Stimulated activated CD4-positive, alpha-beta T cell treated with anti-CD3 and anti-CD28 coated beads, TNF-alpha, amount 100 ng/mL, for 48 hours (primary cell): ENCODE results near the gene VEZF1.
A peak's percentile ranks its signal among the peaks of the same experiment; 100 is the strongest.

ENCODE experiments used
- DNase-seq, 3 donors: peaks; one replicate each; pipeline ENCODE4 v3.0.0-alpha.2; 2020; ENCODE audit warnings: low read depth in 3 of 3

VEZF1 gene

DNA sequence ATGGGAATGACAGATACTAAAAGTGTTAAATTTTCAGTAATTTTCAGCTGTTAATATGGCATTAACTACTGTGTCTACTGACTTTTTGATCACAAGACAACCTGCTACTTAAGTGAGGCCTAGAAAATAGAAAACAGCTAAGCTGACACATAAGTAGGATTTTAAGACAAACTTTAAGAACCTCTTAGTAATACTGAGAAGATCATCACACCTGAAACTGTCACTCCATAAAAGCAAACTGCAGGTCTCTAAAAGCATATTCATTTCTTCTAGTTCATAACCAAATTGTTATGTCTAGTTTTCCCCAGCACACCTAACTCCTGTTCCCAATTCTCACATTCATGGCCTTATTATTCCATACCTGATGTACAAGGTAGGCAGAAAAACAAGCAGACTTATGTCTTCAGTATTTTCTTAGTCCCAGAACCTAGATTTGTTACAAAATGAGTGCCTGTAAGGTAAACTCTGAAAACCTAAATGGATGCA, 11.0 kb upstream of the VEZF1 start:
- no peak for DNase-seq

DNA sequence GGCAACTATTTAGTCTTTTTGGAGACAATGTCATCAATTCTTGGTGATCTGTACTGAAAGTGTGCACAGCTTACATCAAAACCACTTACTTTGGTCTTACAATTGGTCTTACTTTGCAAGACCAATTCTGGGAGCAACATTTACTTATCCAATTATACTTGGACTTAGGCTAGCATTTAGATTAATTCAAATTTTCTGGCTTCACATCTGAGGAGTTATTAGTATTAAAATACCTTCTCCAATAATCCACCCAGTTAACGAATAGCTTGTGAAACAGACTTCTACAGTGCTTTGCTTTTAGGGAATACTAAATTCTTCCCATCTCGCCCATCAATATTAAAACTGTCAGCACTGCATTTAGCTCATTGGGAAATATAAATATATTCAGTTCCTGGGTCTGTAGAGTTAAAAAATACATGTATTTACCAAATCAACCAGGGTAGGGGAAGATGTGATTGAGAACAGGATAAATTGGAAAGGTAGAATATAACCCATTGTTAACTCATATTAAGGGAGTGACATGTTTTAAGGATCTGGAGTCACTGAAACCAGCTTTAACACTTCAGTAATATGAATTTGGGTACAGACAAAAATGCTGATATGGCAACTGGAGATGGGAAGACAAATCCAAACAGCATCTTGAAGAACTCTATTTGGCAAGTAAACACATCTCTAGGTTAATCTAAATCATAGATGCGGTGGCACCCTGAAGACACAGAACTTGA, 9.2 kb upstream of the VEZF1 start:
- DNase-seq = no peak

- DNase-seq = peak in 2 of 3 donors; percentile 36 to 41
Measured at GRCh38 chr17:57995076-57995956, 7.3 kb upstream of the VEZF1 start.

GRCh38 chr17:57994436-57994835, 6.4 kb upstream of the VEZF1 start:
- DNase-seq = no peak

GRCh38 chr17:57993471-57994365, 5.7 kb upstream of the VEZF1 start:
- no peak for DNase-seq

DNA sequence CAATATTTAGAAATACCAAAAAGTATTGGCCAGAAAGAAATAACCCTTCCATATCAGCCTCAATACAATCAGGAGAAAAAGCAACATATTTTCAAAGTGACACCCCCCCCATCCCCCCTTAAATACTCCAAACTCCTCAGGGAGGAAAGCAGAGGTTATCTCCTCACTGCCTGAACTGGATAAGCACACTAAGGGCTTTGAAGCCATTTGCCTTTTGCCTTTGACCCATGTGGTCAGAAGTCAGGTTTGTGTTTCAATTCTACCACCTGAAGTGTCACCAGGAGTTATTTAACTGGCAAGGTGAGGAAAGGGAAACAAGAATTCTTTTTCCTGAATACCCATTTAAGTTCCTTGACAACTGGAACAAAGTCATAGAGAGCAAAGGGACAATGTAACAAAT, 3.5 kb upstream of the VEZF1 start:
- no peak for DNase-seq

GRCh38 chr17:57990037-57990436, 2.0 kb upstream of the VEZF1 start:
- DNase-seq = no peak

DNA sequence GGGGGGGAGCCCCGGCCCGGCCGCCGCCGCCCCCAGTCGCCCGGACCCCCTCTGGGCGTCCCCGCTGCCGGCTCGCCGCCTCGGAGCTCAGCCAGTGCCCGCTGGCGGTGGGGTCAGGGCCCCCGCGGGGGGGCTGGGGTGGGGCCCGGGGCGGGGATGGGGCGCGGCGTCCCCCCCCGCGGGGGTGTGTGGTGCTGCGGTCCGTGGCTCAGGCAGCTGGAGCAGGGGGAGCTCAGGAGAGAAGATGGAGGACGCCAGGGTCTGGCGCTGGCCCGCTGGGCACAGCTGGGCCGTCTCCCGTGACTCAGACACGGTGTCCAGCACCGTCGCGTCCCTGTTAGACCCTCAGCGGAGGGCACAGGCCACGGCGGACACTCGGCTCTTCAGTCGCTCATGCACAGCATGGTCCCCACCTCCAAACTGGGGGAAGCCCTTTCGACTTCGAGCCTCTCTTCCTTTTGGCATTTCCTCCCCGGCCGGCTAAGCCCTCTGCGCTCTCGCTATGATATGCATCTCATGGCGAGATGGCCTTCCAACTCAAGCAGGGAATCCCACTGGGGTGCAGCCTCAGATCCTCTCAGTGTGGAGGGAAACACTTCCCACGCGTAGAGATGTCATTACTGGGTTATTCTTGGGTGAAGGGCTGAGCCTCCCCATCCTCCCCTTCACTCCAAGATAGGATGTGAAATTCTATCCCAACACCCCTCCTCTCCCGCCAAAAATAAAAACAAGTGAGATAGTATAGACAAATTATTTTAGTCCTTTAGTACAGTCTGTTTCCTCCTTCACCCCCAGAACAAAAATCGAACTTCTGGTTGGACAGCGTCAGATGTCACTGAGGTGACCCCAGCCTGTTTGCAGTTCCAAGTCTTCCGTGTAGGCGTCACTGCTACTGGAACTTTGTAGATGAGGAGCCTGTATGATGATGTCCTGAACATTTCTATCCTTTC, 522 bp upstream of the VEZF1 start:
- peak in 2 of 3 donors; percentile 41 to 56 for DNase-seq

DNA sequence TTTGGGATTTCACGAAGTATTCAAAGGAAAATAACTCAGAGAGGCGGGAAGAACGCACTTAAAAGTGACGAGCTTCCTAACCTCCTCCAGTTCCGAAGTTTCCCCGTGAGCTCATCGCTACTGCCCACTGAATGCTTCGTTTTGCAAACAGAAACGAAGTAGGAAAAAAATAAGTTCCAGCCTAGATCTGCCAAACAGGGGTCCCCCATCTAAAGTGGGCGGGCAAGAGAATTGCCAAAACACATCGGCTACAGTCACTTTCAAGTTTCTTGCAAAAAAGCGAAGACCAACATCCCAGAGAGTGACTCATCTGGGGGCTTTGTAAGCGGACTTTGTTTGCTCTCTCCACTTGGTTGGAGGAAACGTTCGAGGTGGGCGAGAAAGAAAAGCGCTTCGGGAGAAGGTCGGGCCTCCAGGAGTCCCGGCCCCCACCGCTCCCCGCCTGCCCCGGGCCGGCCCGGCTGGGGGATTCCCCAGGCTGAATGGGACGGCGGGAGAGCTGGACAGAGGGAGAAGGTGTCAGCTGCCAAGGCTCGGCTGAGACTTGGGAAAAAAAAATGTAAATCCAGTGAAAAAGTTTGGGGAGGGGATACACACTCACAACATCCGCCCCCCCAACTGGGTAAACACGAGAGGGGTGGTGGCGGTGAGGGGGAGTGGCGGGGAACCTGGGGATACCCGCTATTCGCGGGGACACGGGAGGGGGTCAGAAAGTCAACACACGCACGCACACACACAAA, 1.0 kb downstream of the VEZF1 start:
- DNase-seq = no peak

GRCh38 chr17:57985675-57985974, 2.4 kb downstream of the VEZF1 start:
- no peak for DNase-seq

- DNase-seq = no peak
Measured at GRCh38 chr17:57984936-57985674, 2.9 kb downstream of the VEZF1 start.

DNA sequence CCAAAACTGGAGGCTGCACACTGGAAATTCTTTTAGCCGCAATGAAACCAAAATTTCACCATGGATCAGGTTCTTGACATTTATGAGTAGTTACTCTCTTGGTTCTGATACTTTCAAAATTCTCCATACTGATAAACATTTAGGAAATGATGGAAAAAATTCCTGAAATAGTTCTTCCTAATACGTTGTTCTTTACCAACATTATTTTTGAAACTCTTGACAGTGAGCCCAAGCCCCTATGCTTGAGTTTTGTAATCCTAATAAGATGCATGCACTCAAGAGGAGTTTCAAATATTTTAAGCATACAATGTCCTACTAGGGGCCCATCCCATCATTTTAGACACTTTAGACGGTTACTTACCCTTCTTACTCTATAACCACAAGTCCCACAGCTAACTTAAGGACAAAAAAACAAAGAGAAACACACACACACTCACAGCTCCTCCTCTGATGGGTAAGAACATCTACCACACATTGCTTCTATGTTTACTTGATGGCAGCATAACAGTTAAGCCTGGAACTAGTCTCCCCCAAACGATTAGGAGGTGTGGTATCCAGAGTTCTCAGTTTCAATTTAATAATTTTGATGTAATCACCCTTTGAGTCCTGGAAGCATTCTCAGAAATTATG, 3.7 kb downstream of the VEZF1 start:
- no peak for DNase-seq

DNA sequence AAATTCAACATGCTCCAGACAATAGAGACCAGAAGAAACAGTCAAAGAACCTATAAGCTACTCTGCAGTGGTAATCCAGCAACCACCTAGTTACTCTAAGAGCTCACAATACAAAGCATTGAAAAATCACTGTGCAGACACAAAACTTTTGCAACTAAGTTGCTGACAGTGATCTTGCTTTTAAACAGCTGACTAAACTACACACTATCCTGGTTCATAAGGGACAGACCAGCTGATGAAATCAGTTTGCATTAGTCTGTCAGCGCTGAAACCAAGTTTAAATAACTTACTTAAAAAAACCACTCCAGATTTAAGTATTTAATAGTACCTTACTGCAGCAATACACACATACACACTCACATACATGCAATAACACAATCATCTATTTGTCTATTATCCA, 4.6 kb downstream of the VEZF1 start:
- DNase-seq = no peak

DNA sequence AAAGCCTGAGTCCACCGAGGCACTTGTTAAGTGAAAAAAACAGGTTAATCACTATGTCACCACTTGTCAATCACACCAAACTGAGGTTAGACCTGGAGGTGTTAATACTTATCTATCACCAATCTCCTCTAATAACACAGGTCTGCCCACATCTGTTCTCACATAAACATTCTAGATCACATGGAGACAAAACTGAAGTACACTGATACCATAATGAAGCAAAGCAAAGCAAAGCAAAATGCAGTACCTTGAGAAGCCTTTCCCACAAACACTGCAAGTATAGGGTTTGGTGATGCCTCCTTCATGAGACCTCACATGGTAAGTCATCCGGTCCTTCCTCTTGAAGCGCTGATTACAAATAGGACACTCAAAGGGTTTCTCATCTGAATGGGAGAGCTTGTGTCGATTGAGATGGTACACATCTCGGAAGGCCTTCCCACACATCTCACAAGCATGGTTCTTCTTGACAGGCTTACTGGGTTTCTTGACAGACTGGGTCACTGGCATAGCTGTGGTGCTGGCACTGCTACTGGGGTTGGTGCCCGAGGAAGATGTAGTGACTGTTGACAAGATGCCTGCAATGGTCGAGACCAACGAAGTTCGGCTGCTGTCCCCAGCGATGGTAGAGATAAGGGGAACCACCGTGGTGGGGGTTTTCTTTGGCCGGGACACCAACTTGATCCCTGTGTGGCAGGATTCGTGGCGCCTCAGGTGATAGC, 5.4 kb downstream of the VEZF1 start:
- no peak for DNase-seq

GRCh38 chr17:57980522-57980921, 7.5 kb downstream of the VEZF1 start:
- DNase-seq = no peak

DNA sequence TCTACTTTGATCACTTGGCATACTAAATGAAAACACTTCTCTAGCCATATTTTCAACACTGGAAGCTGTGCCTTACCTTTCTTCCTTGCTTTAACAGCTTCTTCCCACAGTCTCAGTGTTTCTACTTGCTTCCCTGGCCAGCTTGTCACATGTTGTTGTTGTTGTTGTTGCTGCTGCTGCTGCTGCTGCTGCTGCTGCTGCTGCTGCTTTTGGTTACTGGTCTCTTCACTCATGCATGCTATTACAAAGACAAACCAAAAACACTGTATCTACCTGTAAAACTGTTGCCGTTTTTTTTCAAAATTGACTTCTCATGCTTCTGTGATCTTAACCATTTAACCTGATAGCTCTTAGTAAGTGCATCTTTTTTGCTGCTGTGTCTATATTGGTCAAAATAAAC, 9.0 kb downstream of the VEZF1 start:
- DNase-seq = no peak

DNA sequence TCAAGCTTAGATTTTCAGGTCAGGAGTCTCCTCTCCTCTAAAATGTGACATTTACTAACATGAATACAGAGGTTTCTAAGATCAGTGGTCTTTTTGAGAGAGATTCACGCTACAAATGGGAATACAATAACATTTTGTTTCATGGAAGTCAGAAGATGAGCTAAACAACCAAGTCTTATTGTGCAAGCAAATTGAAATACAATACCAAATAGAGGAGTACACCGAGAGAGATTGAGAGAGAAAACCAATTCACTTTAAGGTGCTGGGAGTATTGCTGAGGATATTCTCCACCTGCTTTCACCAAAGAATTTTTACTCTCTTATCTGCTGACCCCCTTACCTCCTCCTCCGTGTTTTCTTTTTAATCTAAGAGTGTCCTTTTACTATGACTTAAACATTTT, 11.5 kb downstream of the VEZF1 start:
- DNase-seq = no peak

GRCh38 chr17:57975044-57975443, 13.0 kb downstream of the VEZF1 start:
- no peak for DNase-seq
